HepG2 (cell line): ENCODE measurements around the gene CDHR4. TPM values are rescaled to one million over a fixed set of nuclear protein-coding genes. Genes with fewer than 3 reads are reported as not detected.

Experiments
- ATAC-seq: fragments of 200-7000 bp; cut with Tn5 transposase; 3 replicates; pipeline ENCODE4 v1.9.1; 2020; ENCODE audit warnings: mild to moderate bottlenecking, moderate library complexity
- BruUV-seq: library from RNA; stranded (reverse); fragments of 400-500 nt; replicated peaks from 2 replicates; lab custom pipeline; 2021; lab: Mats Ljungman, UMichigan
- CTCF ChIA-PET: fragments of 300-600 bp; formaldehyde crosslinking; extraction: SDS; loops from one replicate; lab custom pipeline; 2021; ENCODE audit warnings: low total read pairs, inconsistent platforms, low intra/inter-chr PET ratio; lab: Yijun Ruan, JAX
- POLR2A ChIA-PET: fragments of 350-600 bp; sonication (Branson Sonifier 250); formaldehyde crosslinking; loops from one replicate; lab custom pipeline; 2020; ENCODE audit warnings: antibody characterized with exemption, inconsistent platforms; lab: Yijun Ruan, JAX
- DNase-seq: peaks from one replicate; pipeline ENCODE4 v3.0.0-alpha.2; 2015; ENCODE audit warnings: low spot score
- FAIRE-seq: peaks from 3 replicates; lab custom pipeline; 2011; peaks lifted over from hg19 to GRCh38; lab: Jason Lieb, UNC
- H2AFZ ChIP-seq: one replicate; pipeline ENCODE4 v1.6.1; 2011; ENCODE audit warnings: low read length, inconsistent platforms
- H3K27ac ChIP-seq: fragments of 300-600 bp; 3 replicates; pipeline ENCODE4 v1.8.0; 2011; ENCODE audit warnings: mixed run types, mild to moderate bottlenecking, mixed read lengths, low read length, inconsistent platforms; ENCODE audit not compliant: insufficient read depth; ENCODE audit errors: extremely low read length
- H3K27me3 ChIP-seq, 2 experiments: fragments of 200-600 bp in 1 of 2; 2 replicates in 1 of 2; 3 replicates in 1 of 2; pipeline versions ENCODE4 v1.6.0 to v1.8.0; 2011; ENCODE audit warnings: low read length in 2 of 2, mild to moderate bottlenecking in 2 of 2, moderate library complexity in 2 of 2, inconsistent platforms in 1 of 2; ENCODE audit not compliant: insufficient read depth in 2 of 2, control insufficient read depth in 1 of 2
- H3K36me3 ChIP-seq, 2 experiments: fragments of 200-600 bp in 1 of 2; replicated peaks in 1 of 2; 2 replicates in 1 of 2; 3 replicates in 1 of 2; pipeline versions ENCODE4 v1.5.1 to v1.8.0; 2011; ENCODE audit warnings: low read length in 2 of 2, inconsistent platforms in 1 of 2; ENCODE audit not compliant: insufficient read depth in 2 of 2, control insufficient read depth in 1 of 2
- H3K4me1 ChIP-seq: 2 replicates; pipeline ENCODE4 v1.5.1; 2012; ENCODE audit warnings: low read length, inconsistent platforms; ENCODE audit not compliant: insufficient read depth
- H3K4me2 ChIP-seq: 2 replicates; pipeline ENCODE4 v1.6.0; 2011; ENCODE audit warnings: low read depth, low read length, inconsistent platforms
- H3K4me3 ChIP-seq, 3 experiments: fragments of 200-600 bp in 1 of 3; sonication (generic), shearing (Covaris generic) in 1 of 3; replicated peaks in 1 of 3; 2 replicates each; pipeline ENCODE4 v1.5.1; 2011 to 2016; ENCODE audit warnings: low read length in 3 of 3, inconsistent platforms in 2 of 3, low read depth in 2 of 3, mild to moderate bottlenecking in 2 of 3, control low read depth in 1 of 3, mixed read lengths in 1 of 3; ENCODE audit not compliant: insufficient read depth in 1 of 3
- H3K79me2 ChIP-seq: one replicate; pipeline ENCODE4 v1.6.1; 2011; ENCODE audit warnings: low read length, inconsistent platforms; ENCODE audit not compliant: insufficient read depth
- H3K9ac ChIP-seq: 2 replicates; pipeline ENCODE4 v1.6.0; 2011; ENCODE audit warnings: mild to moderate bottlenecking, low read depth, low read length, inconsistent platforms; ENCODE audit not compliant: insufficient read depth
- H3K9me3 ChIP-seq: 2 replicates; pipeline ENCODE4 v1.5.1; 2012; ENCODE audit warnings: mild to moderate bottlenecking, low read length
- H4K20me1 ChIP-seq: 2 replicates; pipeline ENCODE4 v1.6.0; 2011; ENCODE audit warnings: inconsistent platforms, mild to moderate bottlenecking, low read length, moderate library complexity; ENCODE audit not compliant: insufficient read depth
- ARID3A ChIP-seq: IDR thresholded peaks from 2 replicates; pipeline ENCODE4 v1.6.1; 2012; ENCODE audit warnings: low read depth, low read length, improper control_type of control experiment
- ARID5B ChIP-seq: IDR thresholded peaks from 2 replicates; pipeline ENCODE4 v1.4.0; 2020; ENCODE audit warnings: mild to moderate bottlenecking, missing genetic modification reagents
- ARNT2 ChIP-seq: sonication (generic); formaldehyde crosslinking; IDR thresholded peaks from 2 replicates; pipeline ENCODE4 v1.8.0; 2022; ENCODE audit warnings: mild to moderate bottlenecking, low read depth, missing genetic modification reagents, moderate library complexity
- GATAD2A ChIP-seq: IDR thresholded peaks from 2 replicates; pipeline ENCODE4 v1.6.1; 2016
- HNF4A ChIP-seq: sonication (generic); formaldehyde crosslinking; IDR thresholded peaks from 2 replicates; pipeline ENCODE4 v1.4.0; 2020; ENCODE audit warnings: missing genetic modification reagents
- MIER2 ChIP-seq: IDR thresholded peaks from 2 replicates; pipeline ENCODE4 v1.6.1; 2016; ENCODE audit warnings: missing biosample characterization, missing genetic modification reagents
- PHB2 ChIP-seq: fragments of 450-650 bp; IDR thresholded peaks from 2 replicates; pipeline ENCODE4 v1.6.1; 2018; ENCODE audit not compliant: partially characterized antibody
- RFX1 ChIP-seq: fragments of 450-650 bp; IDR thresholded peaks from 2 replicates; pipeline ENCODE4 v1.6.1; 2017
- RFX3 ChIP-seq: IDR thresholded peaks from 2 replicates; pipeline ENCODE4 v1.6.1; 2016; ENCODE audit warnings: missing biosample characterization, missing genetic modification reagents
- SAP130 ChIP-seq: IDR thresholded peaks from 2 replicates; pipeline ENCODE4 v1.6.1; 2016; ENCODE audit warnings: low read depth
- SOX13 ChIP-seq, 3 experiments: fragments of 450-650 bp in 1 of 3; sonication (generic) in 1 of 3; formaldehyde crosslinking in 1 of 3; IDR thresholded peaks in 2 of 3; conservative IDR thresholded peaks in 1 of 3; 2 replicates each; pipeline versions ENCODE4 v1.5.0 to v1.6.1; 2016 to 2020; ENCODE audit warnings: antibody characterized with exemption in 1 of 3, mild to moderate bottlenecking in 1 of 3, missing compliant biosample characterization in 1 of 3, missing genetic modification reagents in 1 of 3, moderate library complexity in 1 of 3
- TCF7 ChIP-seq: sonication (generic); IDR thresholded peaks from 2 replicates; pipeline ENCODE4 v1.6.1; 2016; ENCODE audit warnings: antibody characterized with exemption, low read depth
- ZNF326 ChIP-seq: sonication (generic); formaldehyde crosslinking; IDR thresholded peaks from 2 replicates; pipeline ENCODE4 v1.4.0; 2020; ENCODE audit warnings: missing genetic modification reagents, borderline replicate concordance
- WGBS: methylation state at CpG from one replicate; pipeline ENCODE4 v1.1.6; 2017; ENCODE audit warnings: low lambda C conversion rate; 5-methylcytosine and 5-hydroxymethylcytosine counted together
- in situ Hi-C: cut with HindIII; loops from 2 replicates; pipeline ENCODE4 v1.10.0; 2017; ENCODE audit warnings: low pct_unique_long_range_greater_than_20kb; ENCODE audit not compliant: extremely low pct_ligation_motif_present
- intact Hi-C: fragments of 100-400 bp; cut with micrococcal nuclease; formaldehyde crosslinking; loops from one replicate; pipeline ENCODE4 v1.10.0; 2022; ENCODE audit not compliant: unreplicated experiment
- polyA plus RNA-seq, 8 experiments: library from polyadenylated mRNA; depleted of rRNA in 3 of 8; stranded (reverse) in 7 of 8; unstranded in 1 of 8; fragments of >200 nt; fragmentation: Illumina TruSeq in 4 of 8; extraction: Trizol in 4 of 8; gene quantifications; 2 replicates each; pipeline versions ENCODE4 v1.2.1 to v1.2.3, GENCODE V29; 2011 to 2016; ENCODE audit warnings: low read depth in 4 of 8, missing spikeins in 1 of 8, mixed read lengths in 1 of 8; ENCODE audit not compliant: insufficient read depth in 1 of 8
- total RNA-seq, 5 experiments: library from RNA; depleted of rRNA; stranded (reverse); fragments of >200 nt; fragmentation: Illumina TruSeq; extraction: Trizol; gene quantifications; 2 replicates each; pipeline ENCODE4 v1.2.3, GENCODE V29; 2016; ENCODE audit warnings: low read depth in 1 of 5
- TF ChIP-seq, protein P1 (sequence below): sonication (generic); formaldehyde crosslinking; conservative IDR thresholded peaks from 2 replicates; pipeline ENCODE4 v1.4.0; 2020; ENCODE audit warnings: mild to moderate bottlenecking, missing genetic modification reagents, moderate library complexity
- TF ChIP-seq, protein P2 (sequence below): sonication (generic); formaldehyde crosslinking; IDR thresholded peaks from 2 replicates; pipeline ENCODE4 v1.4.0; 2020; ENCODE audit warnings: missing genetic modification reagents

Gene CDHR4
- total and polyA plus RNA-seq, 2 of the 13 experiments (the other 11 are each of a cell fraction or from before 2014, with no cell fraction given) = 0.21 TPM; not detected in 1

DNA sequence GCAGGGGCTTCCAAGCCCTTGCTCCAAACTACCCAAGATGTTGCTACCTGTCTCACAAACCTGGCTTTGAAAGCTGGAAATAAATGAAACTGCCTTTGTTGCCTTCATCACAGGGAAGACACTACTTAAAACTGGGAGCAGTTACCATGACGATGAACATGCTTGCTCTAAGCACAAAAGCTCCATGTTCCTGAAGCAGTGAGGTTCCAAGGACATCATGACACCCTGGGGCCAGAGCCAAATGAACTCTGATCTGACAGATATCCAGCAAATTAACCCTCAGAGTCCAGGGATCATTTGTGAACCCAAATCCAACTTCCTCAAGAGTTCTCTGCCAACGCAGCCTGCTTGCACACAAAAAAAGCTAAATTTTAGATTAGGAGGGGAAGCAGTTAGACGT lies 46.0 kb upstream of the CDHR4 start:
- peak; percentile 60 for DNase-seq
- in situ Hi-C loops = no loop called here
- CTCF ChIA-PET = no interaction called here
- Histone ChIP-seq H3K79me2 (no peaks in the 10 kb centered on the region), H3K4me2 (peak overlapping the region; percentile 28; the same call in 1 of the 2 replicates), H3K27me3 (no peaks in the 10 kb centered on the region), H3K36me3 (peaks cover 2 to 17% of the 10 kb centered on the region in 2 experiments; a peak in 2 of 5 replicates), H3K4me3 (no peak overlapping the region), H3K9me3 (no peaks in the 10 kb centered on the region), H3K27ac (peak overlapping the region; percentile 75), H4K20me1 (no peaks in the 10 kb centered on the region), H2AFZ (no peak overlapping the region), H3K9ac (peak overlapping the region; percentile 49), H3K4me1 (peaks cover 54% of the 10 kb centered on the region)
- 83% methylated on average over 3 of the region's 3 CpGs for WGBS
- ATAC-seq = peak; percentile 15; the same call in 2 of the 3 replicates
- intact Hi-C loops = loop anchor here (2.0 kb wide), 1 partner anchor 61 kb away; no protein-coding TSS in a partner anchor
- POLR2A ChIA-PET = interaction anchor here (1.0 to 1.9 kb wide), 2 partner anchors 43 to 84 kb away, joined by 3 to 8 read pairs; partner anchors contain the start of genes INKA1 and MON1A
- no TSS peak for BruUV-seq
- FAIRE-seq = peak; percentile 74
- TF ChIP-seq, protein P1, sequence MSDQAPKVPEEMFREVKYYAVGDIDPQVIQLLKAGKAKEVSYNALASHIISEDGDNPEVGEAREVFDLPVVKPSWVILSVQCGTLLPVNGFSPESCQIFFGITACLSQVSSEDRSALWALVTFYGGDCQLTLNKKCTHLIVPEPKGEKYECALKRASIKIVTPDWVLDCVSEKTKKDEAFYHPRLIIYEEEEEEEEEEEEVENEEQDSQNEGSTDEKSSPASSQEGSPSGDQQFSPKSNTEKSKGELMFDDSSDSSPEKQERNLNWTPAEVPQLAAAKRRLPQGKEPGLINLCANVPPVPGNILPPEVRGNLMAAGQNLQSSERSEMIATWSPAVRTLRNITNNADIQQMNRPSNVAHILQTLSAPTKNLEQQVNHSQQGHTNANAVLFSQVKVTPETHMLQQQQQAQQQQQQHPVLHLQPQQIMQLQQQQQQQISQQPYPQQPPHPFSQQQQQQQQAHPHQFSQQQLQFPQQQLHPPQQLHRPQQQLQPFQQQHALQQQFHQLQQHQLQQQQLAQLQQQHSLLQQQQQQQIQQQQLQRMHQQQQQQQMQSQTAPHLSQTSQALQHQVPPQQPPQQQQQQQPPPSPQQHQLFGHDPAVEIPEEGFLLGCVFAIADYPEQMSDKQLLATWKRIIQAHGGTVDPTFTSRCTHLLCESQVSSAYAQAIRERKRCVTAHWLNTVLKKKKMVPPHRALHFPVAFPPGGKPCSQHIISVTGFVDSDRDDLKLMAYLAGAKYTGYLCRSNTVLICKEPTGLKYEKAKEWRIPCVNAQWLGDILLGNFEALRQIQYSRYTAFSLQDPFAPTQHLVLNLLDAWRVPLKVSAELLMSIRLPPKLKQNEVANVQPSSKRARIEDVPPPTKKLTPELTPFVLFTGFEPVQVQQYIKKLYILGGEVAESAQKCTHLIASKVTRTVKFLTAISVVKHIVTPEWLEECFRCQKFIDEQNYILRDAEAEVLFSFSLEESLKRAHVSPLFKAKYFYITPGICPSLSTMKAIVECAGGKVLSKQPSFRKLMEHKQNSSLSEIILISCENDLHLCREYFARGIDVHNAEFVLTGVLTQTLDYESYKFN (CRISPR knock-in tag) = 0 out of 2 replicates have a peak, but pooled peaks have one; percentile 40
- TF ChIP-seq RFX3 (CRISPR knock-in tag) (peak; percentile 70), RFX1 (peak; percentile 69), ARNT2 (CRISPR knock-in tag) (peak; percentile 38; the same call in 1 of the 2 replicates), HNF4A (peak; percentile 87), ZNF326 (CRISPR knock-in tag) (no peak), ARID3A (0 out of 2 replicates have a peak, but pooled peaks have one; percentile 30), GATAD2A (peak; percentile 21; the same call in 1 of the 2 replicates), SAP130 (CRISPR knock-in tag) (0 out of 2 replicates have a peak, but pooled peaks have one; percentile 13), PHB2 (no peak), MIER2 (CRISPR knock-in tag) (no peak), TCF7 (no peak), ARID5B (0 out of 2 replicates have a peak, but pooled peaks have one; percentile 10), SOX13 (IDR thresholded peaks at IDR 0.05) (no peak), SOX13 (CRISPR knock-in tag; conservative IDR thresholded peaks at IDR 0.05 in 1 of 2, IDR thresholded peaks at IDR 0.05 in 1 of 2) (peak in 1 of 2 experiments; percentile 41; a peak in 1 of 4 replicates)
- TF ChIP-seq, protein P2, sequence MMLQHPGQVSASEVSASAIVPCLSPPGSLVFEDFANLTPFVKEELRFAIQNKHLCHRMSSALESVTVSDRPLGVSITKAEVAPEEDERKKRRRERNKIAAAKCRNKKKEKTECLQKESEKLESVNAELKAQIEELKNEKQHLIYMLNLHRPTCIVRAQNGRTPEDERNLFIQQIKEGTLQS = no peak
